ENCODE results near the gene MED6. TPM values are rescaled to one million over a fixed set of nuclear protein-coding genes. Genes with fewer than 3 reads are reported as not detected.
A peak's percentile ranks its signal among the peaks of the same experiment; 100 is the strongest.

The MED6 gene
- polyA plus RNA-seq, 1 donor (not counting 4 experiments of a cell fraction or from before 2014, with no cell fraction given): 52.6 TPM

- dilution Hi-C loops (cut with MboI; ENCODE audit: extremely low pct_ligation_motif_present, low sequenced_read_pairs): no loop called here
- no peak overlapping the region for H3K27ac ChIP-seq (ENCODE audit: control insufficient read depth, insufficient read depth, low read length)
- H4K20me1 ChIP-seq (ENCODE audit: control insufficient read depth, extremely low read depth, insufficient read depth, low read length): no peaks in the 10 kb centered on the region
- H2AFZ ChIP-seq (ENCODE audit: control insufficient read depth, low read length): no peak overlapping the region
- H3K79me2 ChIP-seq (ENCODE audit: control insufficient read depth, insufficient read depth, low read length): no peaks in the 10 kb centered on the region
- no peaks in the 10 kb centered on the region for H3K9me3 ChIP-seq (ENCODE audit: control insufficient read depth, low read depth, low read length)
- H3K4me1 ChIP-seq (ENCODE audit: control insufficient read depth, extremely low read depth, insufficient read depth, low read length): peaks cover 8% of the 10 kb centered on the region
- no peak for DNase-seq (ENCODE audit: low read depth, low spot score)
- no peaks in the 10 kb centered on the region for H3K9me1 ChIP-seq (ENCODE audit: control insufficient read depth, extremely low read depth, insufficient read depth, low read length)
- H3K36me3 ChIP-seq (ENCODE audit: control insufficient read depth in 2 of 2, extremely low read depth in 1 of 2, insufficient read depth in 2 of 2, low read length in 2 of 2): peaks cover 0 to 6% of the 10 kb centered on the region in 2 experiments
- FAIRE-seq: no peak
- no peak overlapping the region for H3K4me3 ChIP-seq (ENCODE audit: control insufficient read depth in 2 of 3, extremely low read depth in 1 of 3, insufficient read depth in 2 of 3, low read depth in 1 of 3, low read length in 3 of 3)
- TF ChIP-seq CTCF (optimal IDR thresholded peaks at IDR 0.05 in 1 of 3, IDR thresholded peaks at IDR 0.05 in 1 of 3, conservative IDR thresholded peaks at IDR 0.05 in 1 of 3; ENCODE audit: extremely low read depth in 1 of 3, insufficient read depth in 2 of 3, low read length in 3 of 3) (no peak), EZH2 (IDR thresholded peaks at IDR 0.05; ENCODE audit: low read length) (no peak)
- no peak overlapping the region for H3K4me2 ChIP-seq (ENCODE audit: control insufficient read depth, extremely low read depth, insufficient read depth, low read depth, low read length)
- H3K9ac ChIP-seq (ENCODE audit: control insufficient read depth, extremely low read depth, insufficient read depth, low read length): no peak overlapping the region
- H3K27me3 ChIP-seq (ENCODE audit: control insufficient read depth, extremely low read depth, insufficient read depth, low read length): no peaks in the 10 kb centered on the region
Observed at GRCh38 chr14:70558356-70558755, 42.1 kb downstream of the MED6 start.

GRCh38 chr14:70555890-70556289 lies 44.6 kb downstream of the MED6 start:
- FAIRE-seq: peak; percentile 56
- H3K9ac ChIP-seq (ENCODE audit: control insufficient read depth, extremely low read depth, insufficient read depth, low read length): peak overlapping the region; percentile 41
- H3K4me3 ChIP-seq (ENCODE audit: control insufficient read depth in 2 of 3, extremely low read depth in 1 of 3, insufficient read depth in 2 of 3, low read depth in 1 of 3, low read length in 3 of 3): peak overlapping the region; percentile 16 to 66 (median 60)
- peak overlapping the region; percentile 92 for H2AFZ ChIP-seq (ENCODE audit: control insufficient read depth, low read length)
- no peak overlapping the region for H3K27ac ChIP-seq (ENCODE audit: control insufficient read depth, insufficient read depth, low read length)
- H3K27me3 ChIP-seq (ENCODE audit: control insufficient read depth, extremely low read depth, insufficient read depth, low read length): no peaks in the 10 kb centered on the region
- H3K36me3 ChIP-seq (ENCODE audit: control insufficient read depth in 2 of 2, extremely low read depth in 1 of 2, insufficient read depth in 2 of 2, low read length in 2 of 2): no peaks in the 10 kb centered on the region
- DNase-seq (ENCODE audit: low read depth, low spot score): peak; percentile 2
- H3K79me2 ChIP-seq (ENCODE audit: control insufficient read depth, insufficient read depth, low read length): no peaks in the 10 kb centered on the region
- H3K4me2 ChIP-seq (ENCODE audit: control insufficient read depth, extremely low read depth, insufficient read depth, low read depth, low read length): peak overlapping the region; percentile 89
- dilution Hi-C loops (cut with MboI; ENCODE audit: extremely low pct_ligation_motif_present, low sequenced_read_pairs): no loop called here
- TF ChIP-seq EZH2 (IDR thresholded peaks at IDR 0.05; ENCODE audit: low read length): no peak
- TF ChIP-seq CTCF (optimal IDR thresholded peaks at IDR 0.05 in 1 of 3, IDR thresholded peaks at IDR 0.05 in 1 of 3, conservative IDR thresholded peaks at IDR 0.05 in 1 of 3; ENCODE audit: extremely low read depth in 1 of 3, insufficient read depth in 2 of 3, low read length in 3 of 3): no peak
- H3K4me1 ChIP-seq (ENCODE audit: control insufficient read depth, extremely low read depth, insufficient read depth, low read length): peaks cover 8% of the 10 kb centered on the region
- no peaks in the 10 kb centered on the region for H3K9me1 ChIP-seq (ENCODE audit: control insufficient read depth, extremely low read depth, insufficient read depth, low read length)
- H3K9me3 ChIP-seq (ENCODE audit: control insufficient read depth, low read depth, low read length): no peaks in the 10 kb centered on the region
- H4K20me1 ChIP-seq (ENCODE audit: control insufficient read depth, extremely low read depth, insufficient read depth, low read length): no peaks in the 10 kb centered on the region
